ENCODE results near the gene RAC2.

GRCh38 chr22:37176464-37177061 lies 67.5 kb downstream of the RAC2 start:
- TF ChIP-seq CTCF (IDR thresholded peaks at IDR 0.05; ENCODE audit: low read length) = no peak
- TF ChIP-seq EZH2 (IDR thresholded peaks at IDR 0.05; ENCODE audit: borderline replicate concordance, low read length) = no peak
